ENCODE results near the gene GAD1. TPM values are rescaled to one million over a fixed set of nuclear protein-coding genes. Genes with fewer than 3 reads are reported as not detected.

GAD1 gene
- total and polyA plus RNA-seq, 10 of the 15 experiments (the other 5 are each of a cell fraction or from before 2014, with no cell fraction given) = 0.04 to 3.4 (median 0.42) TPM

DNA sequence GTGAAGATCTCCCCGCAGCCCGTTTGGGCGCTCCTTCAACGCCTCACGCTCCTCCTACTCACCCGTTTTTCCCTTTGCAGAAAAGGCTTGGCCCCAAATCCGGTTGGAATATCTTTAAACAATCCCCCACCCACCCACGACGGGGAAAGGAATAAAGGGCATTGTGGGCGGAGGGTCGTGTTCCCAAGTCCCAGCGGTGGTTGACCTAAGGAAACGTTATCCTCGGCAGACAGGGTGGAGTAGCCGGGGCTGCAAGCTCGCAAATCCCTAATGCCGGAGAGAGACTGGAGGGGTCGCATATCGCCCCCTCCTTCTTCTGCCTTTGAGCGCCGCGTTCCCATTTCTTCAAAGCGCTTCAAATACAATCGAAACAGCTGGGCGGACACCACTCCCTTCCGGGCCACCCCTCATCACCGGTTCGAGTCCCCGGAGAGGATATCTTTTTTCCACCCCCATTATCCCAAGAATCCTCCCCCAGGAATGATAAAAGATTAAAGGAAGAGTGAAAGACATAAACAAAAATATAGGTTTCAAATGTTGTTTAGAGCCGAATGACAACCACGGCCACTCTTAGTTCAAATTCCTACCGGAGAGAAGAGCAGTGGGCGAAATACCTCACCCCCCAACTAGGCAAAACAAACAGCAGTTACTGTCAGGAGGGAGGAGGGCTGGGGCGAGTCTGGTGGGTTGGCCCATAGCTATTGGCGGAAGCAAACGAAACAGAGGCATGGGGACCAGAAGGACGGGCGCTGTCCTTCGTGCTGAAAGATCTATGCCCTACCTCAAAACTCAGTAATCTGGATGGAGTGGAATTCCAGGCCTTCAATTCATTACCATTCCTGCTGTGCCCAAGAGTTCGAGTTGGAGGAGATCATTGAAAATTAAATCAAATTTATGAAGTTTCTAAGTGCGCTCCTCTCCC, 2.8 kb upstream of the GAD1 start:
- no peak overlapping the region for H3K9ac ChIP-seq (ENCODE audit: control insufficient read depth, insufficient read depth, low read length)
- peaks cover 6% of the 10 kb centered on the region for H3K4me1 ChIP-seq (ENCODE audit: control insufficient read depth, insufficient read depth, low read length)
- no peak overlapping the region for H3K4me2 ChIP-seq (ENCODE audit: control insufficient read depth, insufficient read depth)
- H3K27me3 ChIP-seq (replicated peaks in 1 of 2; ENCODE audit: control insufficient read depth in 2 of 2, insufficient read depth in 2 of 2, low read length in 1 of 2) = peaks cover 5 to 21% of the 10 kb centered on the region in 2 experiments
- H2AFZ ChIP-seq (ENCODE audit: control insufficient read depth, low read depth, low read length) = no peak overlapping the region
- WGBS (ENCODE audit: insufficient coverage, insufficient replicate concordance, low lambda C conversion rate, missing lambda C conversion rate) = 22% methylated on average over 41 of the region's 41 CpGs
- DNase-seq (ENCODE audit: low read depth, low spot score) (no peak), ATAC-seq (no peak), FAIRE-seq (no peak)
- SMC1A ChIA-PET (ENCODE audit: uncharacterized antibody, unreplicated experiment) = interaction anchor here (0.6 to 8.5 kb wide), 31 partner anchors 8 to 1703 kb away, joined by 3 to 53 read pairs (median 4); no protein-coding TSS in a partner anchor
- in situ Hi-C loops (cut with MboI) = loop anchor here (5.0 kb wide), 2 partner anchors 452 to 577 kb away; no protein-coding TSS in a partner anchor
- CTCF ChIA-PET = interaction anchor here (0.6 to 6.4 kb wide), 43 partner anchors 18 to 881 kb away, joined by 3 to 67 read pairs (median 5); partner anchors contain the start of gene ERICH2
- no peaks in the 10 kb centered on the region for H3K36me3 ChIP-seq (ENCODE audit: control insufficient read depth in 2 of 2, insufficient read depth in 2 of 2, low read length in 1 of 2)
- no peak overlapping the region for H3K4me3 ChIP-seq
- no TSS peak for BruUV-seq (replicated peaks)
- no peak overlapping the region for H3K27ac ChIP-seq (ENCODE audit: control insufficient read depth, insufficient read depth)
- POLR2A ChIA-PET = interaction anchor here (0.6 kb wide), 1 partner anchor 732 kb away, joined by 3 read pairs; no protein-coding TSS in a partner anchor
- TF ChIP-seq, protein P1, sequence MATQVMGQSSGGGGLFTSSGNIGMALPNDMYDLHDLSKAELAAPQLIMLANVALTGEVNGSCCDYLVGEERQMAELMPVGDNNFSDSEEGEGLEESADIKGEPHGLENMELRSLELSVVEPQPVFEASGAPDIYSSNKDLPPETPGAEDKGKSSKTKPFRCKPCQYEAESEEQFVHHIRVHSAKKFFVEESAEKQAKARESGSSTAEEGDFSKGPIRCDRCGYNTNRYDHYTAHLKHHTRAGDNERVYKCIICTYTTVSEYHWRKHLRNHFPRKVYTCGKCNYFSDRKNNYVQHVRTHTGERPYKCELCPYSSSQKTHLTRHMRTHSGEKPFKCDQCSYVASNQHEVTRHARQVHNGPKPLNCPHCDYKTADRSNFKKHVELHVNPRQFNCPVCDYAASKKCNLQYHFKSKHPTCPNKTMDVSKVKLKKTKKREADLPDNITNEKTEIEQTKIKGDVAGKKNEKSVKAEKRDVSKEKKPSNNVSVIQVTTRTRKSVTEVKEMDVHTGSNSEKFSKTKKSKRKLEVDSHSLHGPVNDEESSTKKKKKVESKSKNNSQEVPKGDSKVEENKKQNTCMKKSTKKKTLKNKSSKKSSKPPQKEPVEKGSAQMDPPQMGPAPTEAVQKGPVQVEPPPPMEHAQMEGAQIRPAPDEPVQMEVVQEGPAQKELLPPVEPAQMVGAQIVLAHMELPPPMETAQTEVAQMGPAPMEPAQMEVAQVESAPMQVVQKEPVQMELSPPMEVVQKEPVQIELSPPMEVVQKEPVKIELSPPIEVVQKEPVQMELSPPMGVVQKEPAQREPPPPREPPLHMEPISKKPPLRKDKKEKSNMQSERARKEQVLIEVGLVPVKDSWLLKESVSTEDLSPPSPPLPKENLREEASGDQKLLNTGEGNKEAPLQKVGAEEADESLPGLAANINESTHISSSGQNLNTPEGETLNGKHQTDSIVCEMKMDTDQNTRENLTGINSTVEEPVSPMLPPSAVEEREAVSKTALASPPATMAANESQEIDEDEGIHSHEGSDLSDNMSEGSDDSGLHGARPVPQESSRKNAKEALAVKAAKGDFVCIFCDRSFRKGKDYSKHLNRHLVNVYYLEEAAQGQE (IDR thresholded peaks at IDR 0.05; ENCODE audit: low read depth, low read length) = peak; percentile 95
- TF ChIP-seq EP300 (IDR thresholded peaks at IDR 0.05; ENCODE audit: borderline replicate concordance in 1 of 2, control insufficient read depth in 1 of 2, low read depth in 2 of 2, low read length in 2 of 2) = no peak
- intact Hi-C loops (cut with micrococcal nuclease; ENCODE audit: unreplicated experiment) = loop anchor here (2.0 to 10.0 kb wide), 4 partner anchors 102 to 453 kb away; no protein-coding TSS in a partner anchor
- RAD21 ChIA-PET (ENCODE audit: unreplicated experiment) = interaction anchor here (0.8 to 5.7 kb wide), 21 partner anchors 10 to 577 kb away, joined by 3 to 36 read pairs (median 5); no protein-coding TSS in a partner anchor
- H3K9me3 ChIP-seq (replicated peaks; ENCODE audit: control insufficient read depth, insufficient read depth, low read length) = no peaks in the 10 kb centered on the region; the same call in 2 of the 3 replicates
- no peaks in the 10 kb centered on the region for H4K20me1 ChIP-seq (ENCODE audit: control insufficient read depth, insufficient read depth)
- H3K79me2 ChIP-seq (ENCODE audit: control insufficient read depth, insufficient read depth, low read length) = no peaks in the 10 kb centered on the region
